ENCODE results near the gene U2SURP.

- TF ChIP-seq EZH2 (IDR thresholded peaks at IDR 0.05; ENCODE audit: insufficient read depth, poor library complexity, severe bottlenecking) (no peak), EZH2phosphoT487 (IDR thresholded peaks at IDR 0.05; ENCODE audit: insufficient read depth, low read depth) (no peak)
These were observed 103.8 kb downstream of the U2SURP start for GRCh38 chr3:143105170-143105569.

Data from GM23248 (cell line).